Retina (tissue), 1 donor: Measurements from ENCODE around the gene ACOT11.

Experiments
- DNase-seq: peaks from one replicate; pipeline ENCODE4 v3.0.0-alpha.2; 2016

Gene ACOT11

GRCh38 chr1:54566438-54567141 lies 18.6 kb downstream of the ACOT11 start:
- no peak for DNase-seq

DNA sequence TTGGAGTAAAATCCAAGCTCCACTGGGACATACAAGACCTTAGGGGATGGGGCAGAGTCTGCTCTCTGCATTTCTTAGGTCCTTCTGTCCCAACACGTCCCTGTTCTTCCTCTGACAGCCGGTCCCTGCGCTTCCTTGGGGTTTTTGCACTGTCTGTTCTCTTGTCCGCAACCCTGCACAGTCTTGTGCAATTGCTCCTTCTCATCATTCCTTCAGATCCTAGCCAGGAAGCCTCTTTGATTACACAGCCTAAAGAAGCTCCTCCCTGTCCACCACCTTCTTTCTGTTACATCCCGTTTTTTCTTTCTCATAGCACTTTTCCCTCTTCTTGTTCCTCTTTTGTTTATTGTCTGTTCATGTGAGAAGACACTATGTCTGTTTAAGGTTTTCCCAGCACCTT lies 19.9 kb downstream of the ACOT11 start:
- DNase-seq = no peak

- no peak for DNase-seq
These were observed 21.3 kb downstream of the ACOT11 start for GRCh38 chr1:54569339-54569738.

DNA sequence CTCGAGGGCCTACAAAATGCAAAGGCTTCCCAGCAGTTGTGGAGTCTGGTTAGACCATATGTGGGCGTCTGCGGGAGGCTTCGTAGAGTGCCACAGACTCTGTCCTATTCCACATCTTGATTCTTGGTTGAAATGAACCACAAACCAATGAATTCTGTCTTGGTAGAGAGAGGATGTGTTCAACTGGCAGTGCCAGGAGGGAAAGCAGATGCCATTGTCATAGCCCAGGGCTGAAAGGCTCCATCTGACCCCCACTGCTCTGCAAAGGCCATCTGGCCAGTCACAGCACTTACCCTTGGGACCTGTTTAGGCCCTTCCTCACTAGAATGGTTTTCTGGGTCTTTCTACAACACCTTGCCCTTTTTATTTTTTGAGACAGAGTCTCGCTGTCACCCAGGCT lies 22.1 kb downstream of the ACOT11 start:
- no peak for DNase-seq

DNA sequence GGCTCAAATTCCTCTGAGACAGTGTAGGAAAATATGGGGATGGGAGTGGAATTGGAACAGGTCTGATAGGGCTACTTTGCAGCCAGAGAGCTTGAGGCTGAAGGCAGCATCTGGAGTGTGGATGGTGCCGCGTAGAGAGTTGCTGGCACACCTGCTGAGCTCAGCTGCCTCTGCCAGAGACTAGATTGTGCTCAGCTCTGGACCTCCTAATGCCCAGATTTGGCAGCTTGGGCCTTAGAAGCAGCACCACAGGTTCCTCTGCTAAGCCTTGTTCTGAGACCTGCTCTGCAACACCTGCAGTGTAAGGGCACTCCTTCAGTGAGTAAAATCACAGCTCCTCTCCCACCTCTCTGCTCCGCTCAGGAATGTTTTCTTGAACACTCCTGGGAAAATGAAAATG lies 23.3 kb downstream of the ACOT11 start:
- DNase-seq = no peak

DNA sequence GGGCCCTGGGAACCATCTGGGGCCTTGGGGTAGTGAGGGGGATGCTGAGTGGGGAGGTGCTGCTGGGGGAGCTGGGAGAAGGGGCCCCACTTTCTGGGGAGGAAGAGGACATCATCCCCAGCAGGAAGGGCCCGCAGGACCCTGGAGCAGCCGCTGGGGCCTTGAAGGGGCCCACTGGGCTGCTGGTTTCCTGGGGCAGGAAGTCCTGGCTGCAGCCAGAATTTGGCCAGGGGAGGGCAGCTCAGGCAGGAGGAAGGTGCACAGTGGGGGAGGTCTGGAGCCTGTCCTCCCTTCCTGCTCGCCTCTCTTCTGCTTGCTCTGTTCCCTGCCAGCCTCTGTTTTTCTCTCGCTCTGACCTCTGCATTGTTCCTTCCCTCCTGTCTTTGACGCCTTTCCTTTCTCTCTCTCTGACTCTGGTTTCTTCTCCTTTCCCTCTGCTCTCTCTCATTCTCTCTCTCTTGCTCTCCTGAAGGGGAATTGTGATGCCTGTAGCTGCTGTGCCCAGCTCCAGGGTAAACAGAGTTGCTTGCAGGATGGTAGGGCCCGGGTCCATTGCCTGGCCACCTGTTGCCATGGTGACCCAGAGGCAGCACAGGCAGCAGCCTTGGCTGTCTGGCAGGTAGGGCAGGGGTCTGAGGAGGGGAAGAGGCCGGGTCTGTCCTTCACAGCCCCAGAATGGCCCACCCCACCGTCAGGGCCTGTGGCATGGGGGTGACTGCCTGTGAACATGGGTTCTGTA lies 23.9 kb downstream of the ACOT11 start:
- DNase-seq = peak; percentile 39

DNA sequence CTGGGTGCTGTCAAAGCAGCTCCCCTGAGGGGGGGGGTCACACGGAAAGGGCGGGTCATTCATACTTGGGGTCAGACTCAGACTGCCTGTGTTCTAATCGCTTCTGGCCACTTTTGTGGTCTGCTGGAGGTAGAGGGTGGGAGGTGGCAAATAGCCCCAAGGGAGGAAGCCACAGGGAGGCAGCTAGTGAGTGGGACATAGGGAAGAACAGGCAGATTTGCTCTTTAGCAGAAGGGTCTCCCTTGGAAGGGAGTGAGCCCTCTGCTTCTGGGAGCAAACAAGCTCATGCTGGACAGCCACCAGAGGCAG lies 24.5 kb downstream of the ACOT11 start:
- no peak for DNase-seq

GRCh38 chr1:54574158-54574778 lies 26.2 kb downstream of the ACOT11 start:
- no peak for DNase-seq

- DNase-seq = no peak
These were observed 27.1 kb downstream of the ACOT11 start for GRCh38 chr1:54575161-54575560.

GRCh38 chr1:54575605-54576290 lies 27.7 kb downstream of the ACOT11 start:
- no peak for DNase-seq

DNA sequence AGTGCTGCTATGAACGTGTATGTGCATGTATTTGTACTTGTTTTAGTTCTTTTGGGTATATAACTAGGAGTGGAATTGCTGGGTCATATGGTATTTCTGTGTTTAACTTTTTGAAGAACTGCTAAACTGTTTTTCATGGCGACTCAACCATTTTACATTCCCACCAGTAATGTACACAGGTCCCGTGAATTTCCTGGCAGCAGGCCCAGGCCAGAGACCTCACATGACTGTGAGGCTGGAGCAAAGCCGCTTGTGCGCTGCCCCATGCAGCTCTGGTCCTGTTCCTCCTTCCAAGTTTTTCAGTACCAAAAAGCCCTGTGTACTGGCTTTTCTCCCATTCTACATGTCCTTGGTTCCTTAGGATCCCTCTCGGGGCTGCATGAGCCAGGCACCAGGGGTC lies 29.6 kb downstream of the ACOT11 start:
- no peak for DNase-seq

DNA sequence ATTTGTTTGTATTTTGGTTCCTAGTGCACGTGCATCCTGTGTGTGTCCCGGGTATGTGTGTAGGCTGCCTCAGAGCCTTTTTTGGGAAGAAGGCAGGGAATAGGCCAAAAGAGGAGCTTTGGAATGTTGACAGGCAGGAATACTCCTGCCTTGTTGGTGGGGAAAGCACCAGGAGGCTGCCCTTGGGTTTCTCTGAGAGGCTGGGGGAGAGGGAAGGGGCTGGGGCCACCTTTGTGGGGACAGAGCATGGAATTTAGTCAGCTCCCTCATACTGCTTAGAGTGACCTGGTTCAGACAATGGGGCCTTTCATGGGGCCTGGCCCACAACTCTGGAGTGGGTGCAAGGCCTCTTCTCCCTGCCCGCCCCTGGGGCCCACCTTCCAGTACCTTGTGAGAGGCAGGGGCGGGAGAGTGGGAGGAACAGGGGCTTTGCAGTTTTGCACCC lies 31.3 kb downstream of the ACOT11 start:
- DNase-seq = peak; percentile 63

DNA sequence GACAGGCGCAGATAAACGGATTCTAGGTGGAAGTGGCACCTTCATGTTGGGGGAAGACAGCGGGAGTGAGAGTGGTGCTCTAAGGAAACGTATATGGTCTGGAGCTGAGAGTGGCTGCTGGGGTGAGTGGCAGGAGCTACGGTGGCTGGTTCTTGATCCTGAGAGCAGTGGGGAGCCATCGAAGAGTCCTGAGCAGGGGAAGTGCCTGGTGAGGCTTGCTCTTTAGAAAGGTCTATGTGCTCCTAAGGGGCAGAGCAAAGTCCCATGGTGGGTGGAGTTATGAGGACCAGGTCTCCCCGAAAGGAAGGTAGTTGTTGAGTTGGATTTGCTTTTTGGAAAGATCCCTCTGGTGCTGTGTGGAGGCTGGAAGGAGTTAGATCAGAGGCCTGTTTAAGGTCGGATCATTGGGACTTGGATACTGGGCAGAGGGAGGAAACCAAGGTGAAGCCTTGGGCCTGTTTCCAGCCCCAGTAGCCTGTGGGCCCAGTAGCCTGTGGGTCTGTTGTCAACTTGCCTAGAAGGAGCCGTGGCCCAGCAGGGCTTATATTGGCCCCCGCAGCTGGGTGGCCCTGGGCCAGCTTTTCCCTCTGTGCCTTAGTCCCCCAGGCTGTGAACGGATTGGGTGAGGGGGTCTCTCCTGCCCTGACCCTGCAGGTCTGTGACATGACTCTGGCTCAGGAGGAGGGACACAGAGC lies 33.0 kb downstream of the ACOT11 start:
- no peak for DNase-seq

GRCh38 chr1:54581621-54582035 lies 33.6 kb downstream of the ACOT11 start:
- DNase-seq = peak; percentile 31

DNA sequence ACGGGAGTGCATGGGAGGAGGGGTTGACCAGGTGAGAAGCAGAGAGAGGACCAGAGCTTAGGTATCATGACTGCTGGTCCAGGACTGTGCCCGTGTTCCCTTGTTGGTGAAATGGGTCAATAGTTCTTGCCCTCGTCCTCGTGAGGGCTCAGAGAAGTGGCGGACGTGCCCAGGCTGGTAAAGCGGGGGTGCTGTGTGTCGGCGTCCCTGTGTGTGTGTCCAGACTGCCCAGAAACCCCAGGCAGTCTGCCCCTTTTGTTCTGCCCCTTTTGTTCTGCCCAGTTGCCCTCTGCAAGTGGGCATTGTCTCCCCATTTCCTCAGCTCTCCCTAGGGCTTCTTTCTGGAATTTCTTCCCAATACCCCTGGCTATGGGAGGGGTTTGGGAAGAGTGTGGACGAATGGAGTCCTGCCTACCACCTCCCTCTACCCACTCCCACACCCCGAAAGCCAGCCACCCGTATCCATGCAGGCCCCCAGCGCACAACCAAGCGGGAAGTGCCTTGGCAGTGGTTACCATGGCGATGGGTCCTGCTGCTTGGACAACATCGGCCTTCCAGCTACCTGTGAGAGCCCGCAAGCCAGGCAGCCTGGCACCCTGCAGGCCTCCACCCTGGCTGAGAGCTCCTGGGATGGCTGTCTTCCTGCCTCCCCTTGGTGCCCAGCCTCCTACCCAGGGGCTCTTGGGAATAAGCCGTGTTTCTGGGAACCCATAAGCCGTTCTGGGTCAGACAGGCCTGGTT lies 34.7 kb downstream of the ACOT11 start:
- peak; percentile 68 for DNase-seq

DNA sequence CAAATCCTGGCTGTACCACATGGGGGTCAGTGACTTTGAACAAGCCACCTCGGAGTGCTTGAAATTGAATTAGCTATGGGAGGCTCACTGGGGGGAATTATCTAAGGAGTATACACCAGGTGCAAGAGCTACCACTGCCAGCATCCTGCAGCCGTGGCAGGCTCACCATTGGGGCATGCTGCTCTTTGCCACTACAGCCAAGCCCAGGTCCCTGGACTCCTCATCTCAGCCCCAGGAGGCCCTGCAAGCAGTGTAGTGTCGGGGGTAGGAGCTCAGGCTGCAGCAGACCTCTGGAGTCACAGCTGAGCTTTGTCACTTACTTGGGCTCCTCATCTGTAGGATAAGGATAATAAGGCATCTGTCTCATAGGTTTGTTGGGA lies 35.3 kb downstream of the ACOT11 start:
- no peak for DNase-seq

DNA sequence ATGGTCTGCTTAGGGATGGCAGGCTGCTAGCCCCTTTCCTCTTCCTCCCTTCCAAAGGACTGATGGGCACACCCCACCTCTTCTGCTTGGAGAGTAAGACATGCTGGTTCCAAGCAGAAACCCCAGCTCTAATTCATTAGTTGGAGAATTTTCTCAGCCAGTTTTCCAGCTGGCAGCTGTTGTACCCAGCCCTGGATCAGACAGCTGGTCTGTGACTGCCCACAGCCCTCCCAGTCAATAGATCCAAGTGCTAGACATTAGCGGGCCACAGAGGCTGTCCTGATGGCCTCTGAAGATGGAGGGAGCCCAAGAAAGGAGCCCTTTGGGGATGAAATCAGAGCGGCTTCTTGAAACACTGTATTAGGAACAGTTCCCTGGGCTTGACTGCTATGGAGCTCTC lies 35.8 kb downstream of the ACOT11 start:
- DNase-seq = peak; percentile 32

- DNase-seq = no peak
These were observed 36.5 kb downstream of the ACOT11 start for GRCh38 chr1:54584575-54584974.

- no peak for DNase-seq
These were observed 37.4 kb downstream of the ACOT11 start for GRCh38 chr1:54585181-54586066.

DNA sequence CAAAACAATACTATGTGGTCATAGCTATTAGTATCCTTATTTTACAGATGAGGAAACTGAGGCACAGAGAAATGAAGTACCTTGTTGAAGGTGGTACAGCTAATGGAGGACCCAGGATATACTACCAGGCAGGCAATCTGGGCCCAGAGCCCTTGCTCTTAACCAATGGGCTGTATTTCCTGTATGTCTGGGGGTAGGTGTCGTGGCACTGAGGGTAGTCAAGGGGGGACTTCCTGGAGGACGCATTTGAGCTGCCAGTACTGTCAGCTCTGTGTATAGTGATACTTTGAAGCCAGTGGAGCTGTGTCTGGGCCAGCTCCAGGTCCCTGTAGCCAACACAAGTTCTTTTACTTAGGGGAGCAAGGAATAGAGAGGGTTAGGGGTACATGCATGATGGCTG lies 40.3 kb downstream of the ACOT11 start:
- DNase-seq = no peak

DNA sequence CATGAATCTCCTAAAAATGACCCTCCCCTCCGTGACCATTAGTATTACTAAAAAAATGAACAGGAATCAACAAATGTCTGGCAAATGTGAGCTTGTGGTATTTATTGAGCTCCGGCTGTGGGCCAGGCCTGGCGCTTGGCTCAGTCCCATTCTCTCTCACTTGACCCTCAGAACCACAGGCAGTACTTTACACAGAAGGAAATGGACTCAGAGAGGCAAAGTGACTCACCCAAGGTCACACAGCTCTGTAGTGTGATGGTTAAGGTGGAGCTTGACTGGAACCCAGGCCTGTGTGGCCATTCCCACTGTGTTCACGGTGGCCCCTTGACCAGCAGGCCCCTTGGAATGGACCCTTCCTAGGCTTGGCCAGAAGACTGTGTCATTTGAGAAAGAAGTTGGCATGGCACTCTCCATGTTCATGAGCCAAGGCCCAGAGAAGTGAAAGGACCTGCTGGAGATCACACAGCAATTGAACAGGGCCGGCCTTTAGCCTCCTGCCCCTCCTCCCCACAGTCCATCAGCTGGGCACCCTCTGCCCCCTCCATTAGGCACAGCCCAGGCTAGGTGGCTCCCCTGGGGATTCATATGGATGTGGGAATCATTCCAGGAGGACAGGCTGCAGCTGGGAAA lies 43.2 kb downstream of the ACOT11 start:
- no peak for DNase-seq
